Activated T-helper 1 cell treated with anti-CD3 and anti-CD28 coated beads, Interleukin-12 subunit alpha, Interleukin-12 subunit beta, Interleukin-2, Interleukin-4 antibody, amounts not matched to agents 30 ng/mL and 10 ng/mL and 1 ng/mL, durations not matched to agents 14 hours and 24 hours and 36 hours (primary cell): ENCODE data around the gene CYP2S1. TPM values are rescaled to one million over a fixed set of nuclear protein-coding genes. Genes with fewer than 3 reads are reported as not detected.

ENCODE experiments used
- total RNA-seq: library from RNA; stranded (reverse); gene quantifications from 2 replicates; pipeline ENCODE4 v1.2.3, GENCODE V29; 2022

The CYP2S1 gene
- total RNA-seq, 1 donor from 2014 or later: 0.60 TPM

Other genes with a start within 250 kb of the CYP2S1 start
- gene CYP2B6, start 201.9 kb upstream of the CYP2S1 start, total RNA-seq: not detected in 2 replicates
- not detected in 2 replicates for gene CYP2A13, start 104.8 kb upstream of the CYP2S1 start, total RNA-seq
- not detected in 2 replicates for gene CYP2F1, start 78.8 kb upstream of the CYP2S1 start, total RNA-seq
- 0.17 and 0.18 TPM in 2 replicates for gene AXL, start 26.0 kb downstream of the CYP2S1 start, total RNA-seq
- 254 and 264 TPM in 2 replicates for gene HNRNPUL1, start 71.2 kb downstream of the CYP2S1 start, total RNA-seq
- gene CCDC97, start 117.0 kb downstream of the CYP2S1 start, total RNA-seq: 35.3 and 36.1 TPM in 2 replicates
- 108 and 112 TPM in 2 replicates for gene TGFB1, start 160.7 kb downstream of the CYP2S1 start, total RNA-seq
- 4.4 and 4.5 TPM in 2 replicates for gene B9D2, start 170.9 kb downstream of the CYP2S1 start, total RNA-seq
- gene TMEM91, start 183.3 kb downstream of the CYP2S1 start, total RNA-seq: 2.8 and 2.9 TPM in 2 replicates
- gene EXOSC5, start 204.1 kb downstream of the CYP2S1 start, total RNA-seq: 59.3 and 66.6 TPM in 2 replicates
- gene BCKDHA, start 204.6 kb downstream of the CYP2S1 start, total RNA-seq: 14.6 and 22.7 TPM in 2 replicates
- gene B3GNT8, start 234.2 kb downstream of the CYP2S1 start, total RNA-seq: 0.44 and 0.99 TPM in 2 replicates
- 56.7 and 57.3 TPM in 2 replicates for gene DMAC2, start 246.7 kb downstream of the CYP2S1 start, total RNA-seq
- not detected in 2 replicates for gene ERICH4, start 249.9 kb downstream of the CYP2S1 start, total RNA-seq